HepG2 (cell line): ENCODE results near the gene DEPDC1B. TPM values are rescaled to one million over a fixed set of nuclear protein-coding genes. Genes with fewer than 3 reads are reported as not detected.
A peak's percentile ranks its signal among the peaks of the same experiment; 100 is the strongest.

ENCODE experiments used
- ADNP ChIP-seq: sonication (generic); formaldehyde crosslinking; IDR thresholded peaks from 2 replicates; pipeline ENCODE4 v1.4.0; 2020; ENCODE audit warnings: missing genetic modification reagents
- CC2D1A ChIP-seq: sonication (generic); formaldehyde crosslinking; IDR thresholded peaks from 2 replicates; pipeline ENCODE4 v1.8.1; 2023; ENCODE audit warnings: mild to moderate bottlenecking, missing genetic modification reagents
- CHD4 ChIP-seq: fragments of 200-600 bp; sonication (generic); IDR thresholded peaks from 2 replicates; pipeline ENCODE4 v1.7.0; 2017; ENCODE audit warnings: mild to moderate bottlenecking, low read length, borderline replicate concordance
- DZIP1 ChIP-seq: sonication (generic); formaldehyde crosslinking; IDR thresholded peaks from 2 replicates; pipeline ENCODE4 v1.5.0; 2020; ENCODE audit warnings: mild to moderate bottlenecking, missing genetic modification reagents
- FOXO1 ChIP-seq: sonication (generic); formaldehyde crosslinking; IDR thresholded peaks from 2 replicates; pipeline ENCODE4 v1.4.0; 2020; ENCODE audit warnings: missing genetic modification reagents
- KAT2B ChIP-seq: fragments of 150-350 bp; IDR thresholded peaks from 2 replicates; pipeline ENCODE4 v1.6.1; 2014; ENCODE audit warnings: low read depth, low read length, borderline replicate concordance
- KDM4B ChIP-seq: sonication (generic); formaldehyde crosslinking; IDR thresholded peaks from 2 replicates; pipeline ENCODE4 v1.4.0; 2020; ENCODE audit warnings: missing genetic modification reagents
- KDM5A ChIP-seq: fragments of 200-600 bp; sonication (generic); IDR thresholded peaks from 2 replicates; pipeline ENCODE4 v1.7.0; 2018; ENCODE audit warnings: antibody characterized with exemption, mild to moderate bottlenecking, low read length, borderline replicate concordance
- PBX2 ChIP-seq: IDR thresholded peaks from 2 replicates; pipeline ENCODE4 v1.6.1; 2016; ENCODE audit warnings: control low read depth
- REXO4 ChIP-seq: sonication (generic); formaldehyde crosslinking; IDR thresholded peaks from 2 replicates; pipeline ENCODE4 v1.8.0; 2022; ENCODE audit warnings: missing genetic modification reagents, mild to moderate bottlenecking, borderline replicate concordance
- RXRB ChIP-seq: IDR thresholded peaks from 2 replicates; pipeline ENCODE4 v1.6.1; 2016; ENCODE audit warnings: borderline replicate concordance, missing genetic modification reagents, missing compliant biosample characterization
- SATB2 ChIP-seq: sonication (generic); formaldehyde crosslinking; IDR thresholded peaks from 2 replicates; pipeline ENCODE4 v1.5.0; 2020; ENCODE audit warnings: missing genetic modification reagents
- SKI ChIP-seq: fragments of 450-650 bp; IDR thresholded peaks from one replicate; pipeline ENCODE4 v1.6.1; 2018; ENCODE audit warnings: mild to moderate bottlenecking; ENCODE audit not compliant: partially characterized antibody
- SKIL ChIP-seq: sonication (generic); formaldehyde crosslinking; IDR thresholded peaks from 2 replicates; pipeline ENCODE4 v1.8.0; 2022; ENCODE audit warnings: missing genetic modification reagents, mild to moderate bottlenecking, moderate library complexity, borderline replicate concordance
- TAF15 ChIP-seq: fragments of 200-400 bp; formaldehyde crosslinking; IDR thresholded peaks from one replicate; pipeline ENCODE4 v1.6.1; 2018; ENCODE audit warnings: mild to moderate bottlenecking, low read depth, low read length; ENCODE audit not compliant: poor library complexity, severe bottlenecking
- TEF ChIP-seq: sonication (generic); formaldehyde crosslinking; IDR thresholded peaks from 2 replicates; pipeline ENCODE4 v1.5.0; 2020; ENCODE audit warnings: missing genetic modification reagents
- ZNF205 ChIP-seq: IDR thresholded peaks from 2 replicates; pipeline ENCODE4 v1.6.1; 2018; ENCODE audit warnings: missing biosample characterization, missing genetic modification reagents
- ZNF224 ChIP-seq: sonication (generic); formaldehyde crosslinking; IDR thresholded peaks from 2 replicates; pipeline ENCODE4 v1.5.0; 2020; ENCODE audit warnings: mild to moderate bottlenecking, missing genetic modification reagents
- ZNF292 ChIP-seq: sonication (generic); formaldehyde crosslinking; IDR thresholded peaks from 2 replicates; pipeline ENCODE4 v1.8.1; 2022; ENCODE audit warnings: mild to moderate bottlenecking, low read depth, missing genetic modification reagents, borderline replicate concordance
- ZNF577 ChIP-seq: sonication (generic); formaldehyde crosslinking; IDR thresholded peaks from 2 replicates; pipeline ENCODE4 v1.4.0; 2020; ENCODE audit warnings: mild to moderate bottlenecking, low read depth, missing genetic modification reagents, borderline replicate concordance
- ZNF713 ChIP-seq: sonication (generic); formaldehyde crosslinking; IDR thresholded peaks from 2 replicates; pipeline ENCODE4 v1.4.0; 2020; ENCODE audit warnings: mild to moderate bottlenecking, missing genetic modification reagents
- ZNF891 ChIP-seq: sonication (generic); formaldehyde crosslinking; IDR thresholded peaks from 2 replicates; pipeline ENCODE4 v1.5.0; 2020; ENCODE audit warnings: mild to moderate bottlenecking, missing genetic modification reagents
- ZSCAN22 ChIP-seq: sonication (generic); formaldehyde crosslinking; IDR thresholded peaks from 2 replicates; pipeline ENCODE4 v1.4.0; 2020; ENCODE audit warnings: mild to moderate bottlenecking, missing genetic modification reagents
- polyA plus RNA-seq, 8 experiments: library from polyadenylated mRNA; depleted of rRNA in 3 of 8; stranded (reverse) in 7 of 8; unstranded in 1 of 8; fragments of >200 nt; fragmentation: Illumina TruSeq in 4 of 8; extraction: Trizol in 4 of 8; gene quantifications; 2 replicates each; pipeline versions ENCODE4 v1.2.1 to v1.2.3, GENCODE V29; 2011 to 2016; ENCODE audit warnings: low read depth in 4 of 8, missing spikeins in 1 of 8, mixed read lengths in 1 of 8; ENCODE audit not compliant: insufficient read depth in 1 of 8
- total RNA-seq, 5 experiments: library from RNA; depleted of rRNA; stranded (reverse); fragments of >200 nt; fragmentation: Illumina TruSeq; extraction: Trizol; gene quantifications; 2 replicates each; pipeline ENCODE4 v1.2.3, GENCODE V29; 2016; ENCODE audit warnings: low read depth in 1 of 5

DEPDC1B gene
- total and polyA plus RNA-seq, 2 of the 13 experiments (the other 11 are each of a cell fraction or from before 2014, with no cell fraction given): 29.5 to 51.3 TPM

GRCh38 chr5:60699609-60700415 is at the start of gene DEPDC1B (continued):
- TF ChIP-seq RXRB: no peak; the same call in 1 of the 2 replicates
- peak; percentile 81 for TF ChIP-seq TAF15
- peak; percentile 53; the same call in 1 of the 2 replicates for TF ChIP-seq SKIL (CRISPR knock-in tag)
- TF ChIP-seq PBX2: no peak
- no peak for TF ChIP-seq ZNF577
- TF ChIP-seq ZNF224 (CRISPR knock-in tag): no peak
- peak; percentile 51; the same call in 1 of the 2 replicates for TF ChIP-seq ZNF205 (CRISPR knock-in tag)
- 0 out of 2 replicates have a peak, but pooled peaks have one; percentile 46 for TF ChIP-seq KDM5A
- TF ChIP-seq KDM4B (CRISPR knock-in tag): peak; percentile 8; the same call in 1 of the 2 replicates
- TF ChIP-seq SATB2 (CRISPR knock-in tag): no peak; the same call in 1 of the 2 replicates
- no peak for TF ChIP-seq ZNF713 (CRISPR knock-in tag)
- no peak for TF ChIP-seq ZSCAN22 (CRISPR knock-in tag)
- TF ChIP-seq DZIP1 (CRISPR knock-in tag): no peak; the same call in 1 of the 2 replicates
- TF ChIP-seq REXO4 (CRISPR knock-in tag): 0 out of 2 replicates have a peak, but pooled peaks have one; percentile 22
- TF ChIP-seq ZNF292 (CRISPR knock-in tag): 0 out of 2 replicates have a peak, but pooled peaks have one; percentile 44
- no peak for TF ChIP-seq KAT2B
- no peak for TF ChIP-seq TEF (CRISPR knock-in tag)
- TF ChIP-seq ADNP (CRISPR knock-in tag): no peak
- no peak for TF ChIP-seq CHD4
- no peak for TF ChIP-seq CC2D1A (CRISPR knock-in tag)
- no peak for TF ChIP-seq SKI
- peak; percentile 77 for TF ChIP-seq ZNF891 (CRISPR knock-in tag)
- TF ChIP-seq FOXO1 (CRISPR knock-in tag): no peak; the same call in 1 of the 2 replicates
